HG03159 (cell line): ENCODE data around the gene SERPIND1.
"Not testable (repeated sequence)": the region's sequence is repeated elsewhere in the genome, so short reads cannot be mapped to it uniquely, and the experiment has no call there.

Experiments
- ATAC-seq: cut with Tn5 transposase; IDR thresholded peaks from one replicate; pipeline ENCODE4 v1.9.1; 2021; ENCODE audit warnings: mild to moderate bottlenecking, moderate library complexity; ENCODE audit not compliant: unreplicated experiment

SERPIND1 gene

GRCh38 chr22:20811171-20811570, 37.3 kb downstream of the SERPIND1 start:
- ATAC-seq: no peak

- ATAC-seq: no peak
Measured at GRCh38 chr22:20811971-20812660, 38.2 kb downstream of the SERPIND1 start.

- ATAC-seq: no peak
Measured at GRCh38 chr22:20813056-20813455, 39.1 kb downstream of the SERPIND1 start.

- ATAC-seq: no peak
Measured at GRCh38 chr22:20814221-20814808, 40.4 kb downstream of the SERPIND1 start.

GRCh38 chr22:20815477-20816050, 41.7 kb downstream of the SERPIND1 start:
- no peak for ATAC-seq

GRCh38 chr22:20816559-20816958, 42.6 kb downstream of the SERPIND1 start:
- ATAC-seq: no peak

GRCh38 chr22:20818471-20818870, 44.6 kb downstream of the SERPIND1 start:
- no peak for ATAC-seq

- ATAC-seq: no peak
Measured at GRCh38 chr22:20819471-20819870, 45.6 kb downstream of the SERPIND1 start.

- ATAC-seq: not testable (repeated sequence)
Measured at GRCh38 chr22:20821717-20822239, 47.9 kb downstream of the SERPIND1 start.

- no peak for ATAC-seq
Measured at GRCh38 chr22:20822240-20822639, 48.3 kb downstream of the SERPIND1 start.

GRCh38 chr22:20823264-20823663, 49.4 kb downstream of the SERPIND1 start:
- ATAC-seq: no peak

- ATAC-seq: not testable (repeated sequence)
Measured at GRCh38 chr22:20825216-20825615, 51.3 kb downstream of the SERPIND1 start.

- no peak for ATAC-seq
Measured at GRCh38 chr22:20825624-20826023, 51.7 kb downstream of the SERPIND1 start.

GRCh38 chr22:20826373-20827152, 52.6 kb downstream of the SERPIND1 start:
- ATAC-seq: not testable (repeated sequence)

GRCh38 chr22:20829491-20830134, 55.7 kb downstream of the SERPIND1 start:
- no peak for ATAC-seq

GRCh38 chr22:20833225-20833665, 59.3 kb downstream of the SERPIND1 start:
- ATAC-seq: no peak

- ATAC-seq: no peak
Measured at GRCh38 chr22:20834206-20834605, 60.3 kb downstream of the SERPIND1 start.

GRCh38 chr22:20834725-20835124, 60.8 kb downstream of the SERPIND1 start:
- ATAC-seq: no peak
